Heart left ventricle (tissue), 13 donors: Measurements from ENCODE around the gene TMEM203.

Experiments
- CTCF ChIP-seq, 12 donors: fragments of 200-600 bp; sonication (generic) in 4 of 12; IDR thresholded peaks; one replicate each; pipeline versions ENCODE4 v1.5.0 to v1.8.0; 2018 to 2022; ENCODE audit warnings: antibody characterized with exemption in 12 of 12, mild to moderate bottlenecking in 5 of 12
- POLR2A ChIP-seq, 2 donors: fragments of 450-650 bp; IDR thresholded peaks; one replicate each; pipeline ENCODE4 v1.6.1; 2017; ENCODE audit warnings: antibody characterized with exemption in 2 of 2, mild to moderate bottlenecking in 2 of 2, moderate library complexity in 2 of 2
- donor health status: ischemic (EF 13 %, LVEDD 7.1; RV severe dilation, severe dysfunction).
- donor health status: DM: no; HTN: yes; CAD: no.
- donor health status: DM: no; HTN: no; CAD: no.
- donor health status: ischemic (EF 25% LVEDD 6.9; RV normal size, moderate dysfunction).
- donor health status: ischemic (EF 25% LVEDD 5.7; RV mildly dilated, moderate dysfunction).
- donor health status: ischemic (EF 35%, LVEDD 5.7; RV mildly dilated, moderate dysfunction).
- donor health status: nonischemic (EF 11% LVEDD 7.7; RV severe dilation, severe dysfunction).
- donor health status: DM: yes; HTN: yes; CAD: no.
- donor health status: PGD.
- donor health status: ischemic (EF 29% LVEDD 5.4; RV normal size, mild dysfunction).
- donor health status: nonischemic (EF 23%, LVEDD 6.1; RV moderate dilation, normal function).

GRCh38 chr9:137240318-137240840, 34.9 kb upstream of the TMEM203 start:
- peak in 4 of 12 donors; percentile 4 to 17 (median 6) for TF ChIP-seq CTCF (IDR thresholded peaks at IDR 0.05)
- TF ChIP-seq POLR2A (IDR thresholded peaks at IDR 0.05): peak in 1 of 2 donors; percentile 61
